H9 (cell line): ENCODE measurements around the gene KRT1. TPM values are rescaled to one million over a fixed set of nuclear protein-coding genes. Genes with fewer than 3 reads are reported as not detected.

Experiments
- DNase-seq: peaks from one replicate; pipeline ENCODE4 v3.0.0-alpha.2; 2017
- H2AFZ ChIP-seq: one replicate; pipeline ENCODE4 v1.6.1; 2013; ENCODE audit warnings: mild to moderate bottlenecking, low read length, control low read depth, moderate library complexity
- H2AK5ac ChIP-seq: 2 replicates; pipeline ENCODE4 v1.6.1; 2013; ENCODE audit warnings: low read length, control low read depth, mixed read lengths; ENCODE audit not compliant: insufficient read length
- H2BK120ac ChIP-seq: one replicate; pipeline ENCODE4 v1.6.1; 2013; ENCODE audit warnings: low read depth, mild to moderate bottlenecking, low read length, control low read depth, inconsistent platforms; ENCODE audit not compliant: poor library complexity, severe bottlenecking
- H2BK12ac ChIP-seq: 2 replicates; pipeline ENCODE4 v1.6.1; 2013; ENCODE audit warnings: low read length, control low read depth, mixed read lengths, low read depth; ENCODE audit not compliant: insufficient read length
- H2BK15ac ChIP-seq: 2 replicates; pipeline ENCODE4 v1.6.1; 2013; ENCODE audit warnings: low read depth, low read length, control low read depth
- H2BK20ac ChIP-seq: one replicate; pipeline ENCODE4 v1.6.1; 2013; ENCODE audit warnings: low read depth, mild to moderate bottlenecking, low read length, control low read depth, inconsistent platforms; ENCODE audit not compliant: poor library complexity, severe bottlenecking
- H2BK5ac ChIP-seq: 2 replicates; pipeline ENCODE4 v1.6.1; 2013; ENCODE audit warnings: low read length, control low read depth, mixed read lengths; ENCODE audit not compliant: insufficient read length
- H3K14ac ChIP-seq: 2 replicates; pipeline ENCODE4 v1.6.1; 2013; ENCODE audit warnings: low read length, control low read depth; ENCODE audit not compliant: insufficient read depth
- H3K18ac ChIP-seq: 2 replicates; pipeline ENCODE4 v1.6.1; 2013; ENCODE audit warnings: low read depth, mild to moderate bottlenecking, mixed read lengths, low read length, control low read depth; ENCODE audit not compliant: insufficient read length
- H3K23ac ChIP-seq: 2 replicates; pipeline ENCODE4 v1.6.1; 2013; ENCODE audit warnings: low read length, control low read depth, mixed read lengths, low read depth; ENCODE audit not compliant: insufficient read length
- H3K23me2 ChIP-seq: 2 replicates; pipeline ENCODE4 v1.6.1; 2013; ENCODE audit warnings: low read depth, mild to moderate bottlenecking, mixed read lengths, low read length, control low read depth; ENCODE audit not compliant: insufficient read length, poor library complexity, severe bottlenecking
- H3K27ac ChIP-seq: 2 replicates; pipeline ENCODE4 v1.5.1; 2013; ENCODE audit warnings: low read length, control low read depth, mixed read lengths, low read depth; ENCODE audit not compliant: insufficient read length
- H3K27me3 ChIP-seq: 2 replicates; pipeline ENCODE4 v1.6.1; 2013; ENCODE audit warnings: low read length, control low read depth, inconsistent platforms; ENCODE audit not compliant: insufficient read depth
- H3K4ac ChIP-seq: 2 replicates; pipeline ENCODE4 v1.6.1; 2013; ENCODE audit warnings: low read depth, mild to moderate bottlenecking, control low read depth, inconsistent platforms, low read length, moderate library complexity
- H3K4me1 ChIP-seq: 2 replicates; pipeline ENCODE4 v1.6.1; 2013; ENCODE audit warnings: low read length, control low read depth, inconsistent platforms; ENCODE audit not compliant: insufficient read depth
- H3K4me2 ChIP-seq: 2 replicates; pipeline ENCODE4 v1.6.1; 2013; ENCODE audit warnings: low read length, control low read depth, mixed read lengths; ENCODE audit not compliant: insufficient read length, insufficient read depth
- H3K56ac ChIP-seq: 2 replicates; pipeline ENCODE4 v1.6.1; 2013; ENCODE audit warnings: low read depth, mild to moderate bottlenecking, mixed read lengths, low read length, control low read depth; ENCODE audit not compliant: insufficient read length
- H3K79me1 ChIP-seq: 2 replicates; pipeline ENCODE4 v1.6.1; 2013; ENCODE audit warnings: low read depth, mild to moderate bottlenecking, moderate library complexity, low read length, control low read depth, inconsistent platforms; ENCODE audit not compliant: insufficient read depth, poor library complexity, severe bottlenecking
- H3K79me2 ChIP-seq: 2 replicates; pipeline ENCODE4 v1.6.1; 2013; ENCODE audit warnings: low read length, control low read depth, inconsistent platforms; ENCODE audit not compliant: insufficient read depth
- H3K9ac ChIP-seq: 2 replicates; pipeline ENCODE4 v1.6.1; 2013; ENCODE audit warnings: low read length, control low read depth, mixed read lengths; ENCODE audit not compliant: insufficient read length; ENCODE audit errors: extremely low read depth
- H3K9me3 ChIP-seq: one replicate; pipeline ENCODE4 v1.6.1; 2013; ENCODE audit warnings: low read depth, low read length, inconsistent platforms; ENCODE audit not compliant: control insufficient read depth
- H3T11ph ChIP-seq: one replicate; pipeline ENCODE4 v1.6.1; 2013; ENCODE audit warnings: mild to moderate bottlenecking, low read length, control low read depth, inconsistent platforms
- H4K20me1 ChIP-seq: one replicate; pipeline ENCODE4 v1.6.1; 2013; ENCODE audit not compliant: control insufficient read depth, insufficient read length, insufficient read depth
- H4K5ac ChIP-seq: 2 replicates; pipeline ENCODE4 v1.6.1; 2013; ENCODE audit warnings: low read depth, mild to moderate bottlenecking, mixed read lengths, low read length, control low read depth; ENCODE audit not compliant: insufficient read length
- H4K8ac ChIP-seq: replicated peaks from 2 replicates; pipeline ENCODE4 v1.6.1; 2013; ENCODE audit warnings: low read length, control low read depth, mixed read lengths, low read depth; ENCODE audit not compliant: insufficient read length
- H4K91ac ChIP-seq: 2 replicates; pipeline ENCODE4 v1.6.1; 2013; ENCODE audit warnings: low read depth, mild to moderate bottlenecking, moderate library complexity, mixed read lengths, low read length, control low read depth; ENCODE audit not compliant: insufficient read length
- H3K27ac Mint-ChIP-seq, 3 experiments: 2 replicates in 2 of 3; 3 replicates in 1 of 3; pipeline ENCODE4 v1.8.0; 2020 to 2021; ENCODE audit warnings: mixed read lengths in 3 of 3, mild to moderate bottlenecking in 1 of 3, moderate library complexity in 1 of 3
- H3K27me3 Mint-ChIP-seq: 2 replicates; pipeline ENCODE4 v1.8.0; 2021; ENCODE audit warnings: low read depth, mild to moderate bottlenecking, moderate library complexity, mixed read lengths
- H3K36me3 Mint-ChIP-seq, 3 experiments: 2 replicates in 2 of 3; 3 replicates in 1 of 3; pipeline ENCODE4 v1.8.0; 2020 to 2021; ENCODE audit warnings: low read depth in 3 of 3, mixed read lengths in 3 of 3; ENCODE audit not compliant: insufficient read depth in 1 of 3
- H3K4me1 Mint-ChIP-seq, 2 experiments: 2 replicates each; pipeline ENCODE4 v1.8.0; 2020; ENCODE audit warnings: mixed read lengths in 2 of 2
- H3K4me3 Mint-ChIP-seq, 2 experiments: 2 replicates in 1 of 2; 3 replicates in 1 of 2; pipeline ENCODE4 v1.8.0; 2020 to 2021; ENCODE audit warnings: mild to moderate bottlenecking in 2 of 2, mixed read lengths in 2 of 2, moderate library complexity in 1 of 2
- H3K9me3 Mint-ChIP-seq, 2 experiments: 2 replicates in 1 of 2; 3 replicates in 1 of 2; pipeline ENCODE4 v1.8.0; 2020; ENCODE audit warnings: mild to moderate bottlenecking in 2 of 2, mixed read lengths in 2 of 2, moderate library complexity in 1 of 2
- CTCF ChIP-seq: fragments of 200-600 bp; sonication (generic); conservative IDR thresholded peaks from 3 replicates; pipeline ENCODE4 v1.8.0; 2021; ENCODE audit warnings: antibody characterized with exemption, mild to moderate bottlenecking
- WGBS: extraction: QIAGEN DNeasy Blood & Tissue Kit; methylation state at CpG from one replicate; pipeline ENCODE4 v1.1.7; 2013; ENCODE audit warnings: missing lambda C conversion rate, low lambda C conversion rate, mixed read lengths; ENCODE audit not compliant: insufficient read length; ENCODE audit errors: extremely low coverage; 5-methylcytosine and 5-hydroxymethylcytosine counted together
- total RNA-seq: library from RNA; stranded (reverse); gene quantifications from 2 replicates; pipeline ENCODE4 v1.2.1, GENCODE V29; 2021

The KRT1 gene
- total RNA-seq, 1 experiment from 2014 or later = not detected

- Histone ChIP-seq H3K18ac (no peak overlapping the region), H2BK15ac (no peak overlapping the region), H4K91ac (no peak overlapping the region), H3K27me3 (no peaks in the 10 kb centered on the region), H3K4me2 (no peak overlapping the region), H3K27ac (no peak overlapping the region), H2BK12ac (no peak overlapping the region), H3T11ph (no peak overlapping the region), H3K23ac (no peak overlapping the region), H2BK120ac (no peak overlapping the region), H3K4ac (no peak overlapping the region), H3K14ac (no peak overlapping the region), H4K20me1 (no peaks in the 10 kb centered on the region), H4K8ac (no peak overlapping the region), H3K79me1 (no peaks in the 10 kb centered on the region), H3K4me1 (no peaks in the 10 kb centered on the region), H3K56ac (no peak overlapping the region), H4K5ac (no peak overlapping the region), H3K23me2 (no peaks in the 10 kb centered on the region), H3K9me3 (no peaks in the 10 kb centered on the region), H2AFZ (no peak overlapping the region), H3K9ac (no peak overlapping the region), H2BK20ac (no peak overlapping the region), H2AK5ac (no peak overlapping the region), H2BK5ac (no peak overlapping the region), H3K79me2 (no peaks in the 10 kb centered on the region)
- Mint-ChIP-seq H3K27me3 (peaks cover 18% of the 10 kb centered on the region), H3K4me3 (no peak overlapping the region), H3K36me3 (no peaks in the 10 kb centered on the region), H3K4me1 (no peaks in the 10 kb centered on the region; a peak in 1 of 4 replicates), H3K27ac (no peak overlapping the region), H3K9me3 (no peaks in the 10 kb centered on the region)
- no CpG with 5 or more reads among the region's 3 CpGs for WGBS
- no peak for DNase-seq
- no peak for TF ChIP-seq CTCF
Measured at GRCh38 chr12:52670961-52671360, 9.2 kb downstream of the KRT1 start.
